NB4 (cell line): ENCODE measurements around the gene HSD17B2.
"Not testable (repeated sequence)": the region's sequence is repeated elsewhere in the genome, so short reads cannot be mapped to it uniquely, and the experiment has no call there.

Experiments used
- DNase-seq: peaks from one replicate; pipeline ENCODE4 v3.0.0; 2010; ENCODE audit warnings: low read depth
- H3K4me3 ChIP-seq: one replicate; pipeline ENCODE4 v1.5.1; 2011; ENCODE audit warnings: mild to moderate bottlenecking, low read depth, low read length, moderate library complexity
- MYC ChIP-seq: IDR thresholded peaks from 2 replicates; pipeline ENCODE4 v1.6.1; 2011; ENCODE audit warnings: low read depth, low read length
- POLR2A ChIP-seq: IDR thresholded peaks from 2 replicates; pipeline ENCODE4 v1.6.1; 2011; ENCODE audit warnings: mild to moderate bottlenecking; ENCODE audit not compliant: insufficient read length; ENCODE audit errors: extremely low read depth
- TF ChIP-seq, protein P1 (sequence below): IDR thresholded peaks from one replicate; pipeline ENCODE4 v1.5.1; 2012; ENCODE audit warnings: low read depth, low read length
- TF ChIP-seq, protein P2 (sequence below): IDR thresholded peaks from 2 replicates; pipeline ENCODE4 v1.6.1; 2011; ENCODE audit warnings: low read depth, low read length

The HSD17B2 gene

DNA sequence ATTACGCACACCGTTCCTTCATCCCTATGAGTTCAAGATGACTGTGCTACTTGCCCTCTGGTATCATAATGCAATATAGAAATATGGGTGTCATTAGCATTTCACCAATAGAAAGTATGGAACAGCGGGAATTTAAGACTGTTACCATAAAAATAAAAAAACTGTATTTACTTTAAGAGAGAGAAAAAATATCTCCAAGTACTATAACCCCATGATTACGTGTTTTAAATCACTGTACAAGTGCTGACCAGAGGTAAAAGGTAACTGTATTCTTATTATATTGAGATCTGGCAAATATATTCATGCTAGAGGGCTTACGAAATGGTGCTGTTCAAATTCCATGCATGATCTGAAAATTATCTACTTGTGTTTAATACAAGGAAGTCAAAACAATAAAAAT, 29.0 kb upstream of the HSD17B2 start:
- TF ChIP-seq POLR2A: no peak
- TF ChIP-seq, protein P1, sequence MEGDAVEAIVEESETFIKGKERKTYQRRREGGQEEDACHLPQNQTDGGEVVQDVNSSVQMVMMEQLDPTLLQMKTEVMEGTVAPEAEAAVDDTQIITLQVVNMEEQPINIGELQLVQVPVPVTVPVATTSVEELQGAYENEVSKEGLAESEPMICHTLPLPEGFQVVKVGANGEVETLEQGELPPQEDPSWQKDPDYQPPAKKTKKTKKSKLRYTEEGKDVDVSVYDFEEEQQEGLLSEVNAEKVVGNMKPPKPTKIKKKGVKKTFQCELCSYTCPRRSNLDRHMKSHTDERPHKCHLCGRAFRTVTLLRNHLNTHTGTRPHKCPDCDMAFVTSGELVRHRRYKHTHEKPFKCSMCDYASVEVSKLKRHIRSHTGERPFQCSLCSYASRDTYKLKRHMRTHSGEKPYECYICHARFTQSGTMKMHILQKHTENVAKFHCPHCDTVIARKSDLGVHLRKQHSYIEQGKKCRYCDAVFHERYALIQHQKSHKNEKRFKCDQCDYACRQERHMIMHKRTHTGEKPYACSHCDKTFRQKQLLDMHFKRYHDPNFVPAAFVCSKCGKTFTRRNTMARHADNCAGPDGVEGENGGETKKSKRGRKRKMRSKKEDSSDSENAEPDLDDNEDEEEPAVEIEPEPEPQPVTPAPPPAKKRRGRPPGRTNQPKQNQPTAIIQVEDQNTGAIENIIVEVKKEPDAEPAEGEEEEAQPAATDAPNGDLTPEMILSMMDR: no peak
- TF ChIP-seq MYC: no peak
- TF ChIP-seq, protein P2, sequence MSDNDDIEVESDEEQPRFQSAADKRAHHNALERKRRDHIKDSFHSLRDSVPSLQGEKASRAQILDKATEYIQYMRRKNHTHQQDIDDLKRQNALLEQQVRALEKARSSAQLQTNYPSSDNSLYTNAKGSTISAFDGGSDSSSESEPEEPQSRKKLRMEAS: no peak
- H3K4me3 ChIP-seq: no peak overlapping the region
- no peak for DNase-seq

DNA sequence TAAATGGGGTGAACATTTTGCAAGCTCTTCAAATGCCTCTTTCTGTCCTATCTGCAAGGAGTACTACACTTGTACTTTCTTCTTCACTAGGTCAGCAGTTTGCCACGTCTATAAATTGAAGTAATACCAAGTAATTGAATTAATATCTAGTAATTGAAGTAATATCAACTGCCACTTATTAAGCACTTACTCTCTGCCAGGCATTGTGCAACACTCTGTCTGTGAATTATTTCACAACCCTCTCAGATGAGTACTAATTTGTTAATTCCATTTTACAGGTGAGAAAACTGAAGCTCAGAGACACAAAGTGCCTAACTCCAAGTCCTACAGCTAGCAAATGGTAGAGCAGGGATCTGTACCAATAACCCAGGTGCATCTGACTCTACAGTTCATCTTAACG, 27.9 kb upstream of the HSD17B2 start:
- TF ChIP-seq POLR2A (no peak), MYC (no peak)
- TF ChIP-seq, protein P1: no peak
- TF ChIP-seq, protein P2: no peak
- no peak for DNase-seq
- H3K4me3 ChIP-seq: no peak overlapping the region

DNA sequence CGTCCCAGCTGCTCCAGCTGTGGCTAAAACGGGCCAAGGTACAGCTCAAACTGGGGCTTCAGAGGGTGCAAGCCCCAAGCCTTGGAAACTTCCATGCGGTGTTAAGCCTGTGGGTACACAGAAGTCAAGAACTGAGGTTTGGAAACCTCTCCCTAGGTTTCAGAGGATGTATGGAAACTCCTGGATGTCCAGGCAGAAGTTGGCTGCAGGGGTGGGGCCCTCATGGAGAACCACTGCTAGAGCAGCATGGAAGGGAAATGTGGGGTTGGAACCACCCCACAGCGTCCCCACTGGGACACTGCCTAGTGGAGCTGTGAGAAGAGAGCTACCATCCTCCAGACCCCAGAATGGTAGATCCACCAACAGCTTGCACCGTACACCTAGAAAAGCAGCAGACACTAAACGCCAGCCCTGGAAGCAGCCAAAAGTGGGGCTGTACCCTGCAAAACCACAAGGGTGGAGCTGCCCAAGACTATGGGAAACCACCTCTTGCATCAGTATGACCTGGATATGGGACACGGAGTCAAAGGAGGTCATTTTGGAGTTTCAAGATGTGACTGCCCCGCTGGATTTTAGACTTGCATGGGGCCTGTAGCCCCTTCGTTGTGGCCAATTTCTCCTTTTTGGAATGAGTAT, 26.0 kb upstream of the HSD17B2 start:
- TF ChIP-seq, protein P1: no peak
- DNase-seq: no peak
- no peak overlapping the region for H3K4me3 ChIP-seq

DNA sequence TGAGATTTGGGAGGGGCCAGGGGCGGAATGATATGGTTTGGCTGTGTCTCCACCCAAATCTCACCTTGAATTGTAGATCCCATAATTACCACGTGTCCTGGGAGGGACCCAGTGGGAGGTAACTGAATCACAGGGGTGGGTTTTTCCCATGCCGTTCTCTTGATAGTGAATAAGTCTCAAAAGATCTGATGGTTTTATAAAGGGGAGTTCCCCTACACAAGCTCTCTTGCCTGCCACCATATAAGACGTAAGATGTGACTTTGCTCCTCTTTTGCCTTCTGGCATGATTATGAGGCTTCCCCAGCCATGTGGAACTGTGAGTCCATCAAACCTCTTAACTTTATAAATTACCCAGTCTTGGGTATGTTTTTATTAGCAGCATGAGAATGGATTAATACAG, 25.3 kb upstream of the HSD17B2 start:
- H3K4me3 ChIP-seq: not testable (repeated sequence)

DNA sequence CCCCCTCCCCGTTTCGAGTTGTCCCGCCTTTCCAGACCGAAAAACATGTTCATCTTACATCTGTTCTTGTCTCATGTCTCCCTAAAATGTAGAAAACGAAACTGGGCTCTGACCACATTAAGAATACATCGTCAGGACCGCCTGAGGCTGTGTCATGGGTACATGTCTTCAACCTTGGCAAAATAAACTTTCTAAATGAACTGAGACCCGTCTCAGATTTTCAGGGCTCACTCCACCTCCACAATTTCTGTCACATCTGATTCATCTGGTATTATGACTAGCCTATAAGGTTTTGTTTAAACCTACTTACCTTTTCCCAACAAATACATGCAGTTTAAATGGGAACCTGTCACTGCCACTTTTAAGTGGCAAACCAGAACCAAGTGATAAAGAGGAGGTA, 24.4 kb upstream of the HSD17B2 start:
- no peak overlapping the region for H3K4me3 ChIP-seq
- DNase-seq: no peak
- TF ChIP-seq POLR2A: no peak
- TF ChIP-seq, protein P2: no peak
- TF ChIP-seq, protein P1: no peak
- no peak for TF ChIP-seq MYC

More for the DNA sequence above, 25.3 kb upstream of the HSD17B2 start:
- DNase-seq: not testable (repeated sequence)

DNA sequence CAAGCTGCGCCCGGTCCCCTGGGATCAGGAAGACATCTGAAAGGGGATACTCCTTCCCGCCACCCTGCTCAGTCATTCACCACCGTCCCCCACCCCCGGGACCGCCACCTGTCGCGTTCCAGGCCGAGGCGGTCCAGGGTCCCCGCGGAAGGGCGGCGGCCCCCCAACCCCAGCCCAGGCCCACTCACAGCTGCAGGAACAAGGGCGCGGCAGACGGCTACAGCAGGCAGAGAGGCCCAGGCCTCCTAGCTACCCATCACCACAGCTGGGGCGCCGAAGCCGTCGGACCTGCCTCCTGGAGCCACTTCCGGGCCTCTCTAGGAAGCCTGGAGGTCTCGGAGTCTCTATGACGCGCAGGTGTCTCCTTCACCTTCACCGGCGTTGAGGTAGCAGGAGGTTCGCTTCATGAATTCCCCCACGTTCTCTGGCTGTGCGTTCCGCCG, 23.8 kb upstream of the HSD17B2 start, which contains the start of gene SDR42E1:
SDR42E1 (minus strand) TSS at position 272 of the 443 bp plus-strand sequence. CDS start 10,612 bp downstream, outside the sequence.
- no peak within 1 kb of the TSS for H3K4me3 ChIP-seq
- DNase-seq: no peak
- TF ChIP-seq MYC (no peak), POLR2A (no peak)
- TF ChIP-seq, protein P2: no peak
- TF ChIP-seq, protein P1: no peak

DNA sequence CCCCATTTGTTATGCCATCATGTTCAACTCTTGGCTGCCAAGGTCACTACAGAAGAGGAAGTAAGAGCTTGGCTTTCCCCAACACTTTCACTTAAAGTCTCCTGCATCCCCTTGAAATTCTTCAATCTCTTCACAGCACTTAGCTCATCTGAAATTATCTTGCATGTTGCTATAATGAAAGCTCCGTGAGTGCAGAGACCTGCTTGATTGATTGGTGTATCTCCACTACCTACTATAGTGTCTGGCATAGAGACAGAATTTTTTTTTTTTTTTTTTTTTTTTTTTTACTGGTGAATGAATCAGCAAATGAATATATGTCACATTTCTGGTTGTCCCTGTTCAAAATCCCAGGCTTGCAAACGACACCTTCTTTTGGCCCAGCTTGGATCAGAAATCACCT, 21.9 kb upstream of the HSD17B2 start:
- DNase-seq: peak; percentile 11
- TF ChIP-seq MYC (no peak), POLR2A (no peak)
- TF ChIP-seq, protein P2: no peak
- TF ChIP-seq, protein P1: no peak
- H3K4me3 ChIP-seq: no peak overlapping the region
